Raji (cell line): ENCODE measurements around the gene BLOC1S4.

Experiments
- POLR2A ChIP-seq: IDR thresholded peaks from 2 replicates; pipeline ENCODE4 v1.6.1; 2011; ENCODE audit warnings: low read depth, low read length, control low read depth; ENCODE audit not compliant: insufficient read depth

Gene BLOC1S4

GRCh38 chr4:6723851-6724250 lies 7.9 kb downstream of the BLOC1S4 start:
- no peak for TF ChIP-seq POLR2A

- no peak for TF ChIP-seq POLR2A
Measured at GRCh38 chr4:6724421-6725111, 8.6 kb downstream of the BLOC1S4 start.

- TF ChIP-seq POLR2A: no peak
Measured at GRCh38 chr4:6727081-6727942, 11.3 kb downstream of the BLOC1S4 start.

- no peak for TF ChIP-seq POLR2A
Measured at GRCh38 chr4:6727943-6728250, 11.9 kb downstream of the BLOC1S4 start.

GRCh38 chr4:6728320-6729029 lies 12.5 kb downstream of the BLOC1S4 start:
- no peak for TF ChIP-seq POLR2A

- no peak for TF ChIP-seq POLR2A
Measured at GRCh38 chr4:6730603-6731317, 14.8 kb downstream of the BLOC1S4 start.

- no peak for TF ChIP-seq POLR2A
Measured at GRCh38 chr4:6731318-6731675, 15.3 kb downstream of the BLOC1S4 start.

- no peak for TF ChIP-seq POLR2A
Measured at GRCh38 chr4:6731780-6732179, 15.8 kb downstream of the BLOC1S4 start.

GRCh38 chr4:6732441-6733357 lies 16.7 kb downstream of the BLOC1S4 start:
- no peak for TF ChIP-seq POLR2A

GRCh38 chr4:6733358-6734164 lies 17.6 kb downstream of the BLOC1S4 start:
- TF ChIP-seq POLR2A: no peak

- no peak for TF ChIP-seq POLR2A
Measured at GRCh38 chr4:6734165-6734786, 18.3 kb downstream of the BLOC1S4 start.

GRCh38 chr4:6739920-6740319 lies 23.9 kb downstream of the BLOC1S4 start:
- TF ChIP-seq POLR2A: no peak

- no peak for TF ChIP-seq POLR2A
Measured at GRCh38 chr4:6740347-6740746, 24.4 kb downstream of the BLOC1S4 start.
